ENCODE results near the gene NDUFA13.

DNA sequence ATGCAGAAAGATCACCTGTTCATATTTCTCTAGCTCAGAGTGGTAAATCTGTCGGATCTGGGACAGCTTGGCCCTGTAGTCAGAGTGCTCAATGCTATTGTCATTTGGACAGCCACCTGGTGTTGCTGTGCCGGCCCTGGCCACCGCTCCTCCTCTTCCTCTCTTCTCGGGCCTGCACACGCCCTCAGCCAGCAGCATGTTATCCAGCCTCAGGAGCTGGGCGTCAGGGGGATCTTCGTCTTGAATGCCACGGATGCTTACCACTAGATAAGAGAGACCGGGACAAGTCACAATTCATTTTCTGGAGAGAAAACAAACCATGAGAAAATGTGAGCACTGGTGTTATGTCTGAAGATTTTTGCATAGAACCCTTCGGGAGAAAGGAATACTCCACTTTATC lies 54.5 kb downstream of the NDUFA13 start:
- TF ChIP-seq, protein P1, sequence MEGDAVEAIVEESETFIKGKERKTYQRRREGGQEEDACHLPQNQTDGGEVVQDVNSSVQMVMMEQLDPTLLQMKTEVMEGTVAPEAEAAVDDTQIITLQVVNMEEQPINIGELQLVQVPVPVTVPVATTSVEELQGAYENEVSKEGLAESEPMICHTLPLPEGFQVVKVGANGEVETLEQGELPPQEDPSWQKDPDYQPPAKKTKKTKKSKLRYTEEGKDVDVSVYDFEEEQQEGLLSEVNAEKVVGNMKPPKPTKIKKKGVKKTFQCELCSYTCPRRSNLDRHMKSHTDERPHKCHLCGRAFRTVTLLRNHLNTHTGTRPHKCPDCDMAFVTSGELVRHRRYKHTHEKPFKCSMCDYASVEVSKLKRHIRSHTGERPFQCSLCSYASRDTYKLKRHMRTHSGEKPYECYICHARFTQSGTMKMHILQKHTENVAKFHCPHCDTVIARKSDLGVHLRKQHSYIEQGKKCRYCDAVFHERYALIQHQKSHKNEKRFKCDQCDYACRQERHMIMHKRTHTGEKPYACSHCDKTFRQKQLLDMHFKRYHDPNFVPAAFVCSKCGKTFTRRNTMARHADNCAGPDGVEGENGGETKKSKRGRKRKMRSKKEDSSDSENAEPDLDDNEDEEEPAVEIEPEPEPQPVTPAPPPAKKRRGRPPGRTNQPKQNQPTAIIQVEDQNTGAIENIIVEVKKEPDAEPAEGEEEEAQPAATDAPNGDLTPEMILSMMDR (IDR thresholded peaks at IDR 0.05) = no peak
- TF ChIP-seq POLR2A (IDR thresholded peaks at IDR 0.05) = no peak

All from heart left ventricle (tissue), 13 donors.